ENCODE measurements around the gene DOCK10.

DOCK10 gene

DNA sequence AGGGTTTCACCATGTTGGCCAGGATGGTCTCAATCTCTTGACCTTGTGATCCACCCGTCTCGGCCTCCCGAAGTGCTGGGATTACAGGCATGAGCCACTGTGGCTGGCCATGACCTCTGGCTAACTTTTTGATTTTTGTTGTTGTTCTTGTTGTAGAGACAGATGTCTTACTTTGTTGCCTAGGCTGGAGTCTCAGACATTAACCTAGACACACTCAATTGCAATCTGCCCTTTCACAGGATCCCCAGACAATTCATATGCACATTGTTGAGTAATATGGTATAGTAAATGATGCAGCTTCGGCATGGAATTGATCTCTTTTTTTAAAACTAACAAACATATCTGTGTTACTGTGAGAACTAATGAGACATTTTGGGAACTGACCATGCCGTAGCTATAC, 195.6 kb downstream of the DOCK10 start:
- in situ Hi-C loops (cut with MboI; ENCODE audit: low sequenced_read_pairs): no loop called here

DNA sequence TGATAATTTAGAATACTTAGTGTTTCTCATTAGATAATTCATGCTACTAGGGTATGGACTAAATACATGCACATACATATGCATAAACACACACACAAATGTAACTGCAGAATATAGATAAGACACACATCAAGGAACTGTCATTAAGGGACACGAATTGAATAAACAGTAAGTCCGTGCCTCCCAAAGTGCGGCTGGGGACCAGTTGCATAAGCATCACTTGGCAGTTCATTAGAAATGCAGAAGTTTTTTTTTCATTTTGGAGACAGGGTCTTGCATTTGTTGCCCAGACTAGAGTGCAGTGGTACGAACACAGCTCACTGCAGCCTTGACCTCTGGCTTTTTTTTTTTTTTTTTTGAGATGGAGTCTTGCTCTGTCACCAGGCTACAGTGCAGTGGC, 196.1 kb downstream of the DOCK10 start:
- in situ Hi-C loops (cut with MboI; ENCODE audit: low sequenced_read_pairs): no loop called here

DNA sequence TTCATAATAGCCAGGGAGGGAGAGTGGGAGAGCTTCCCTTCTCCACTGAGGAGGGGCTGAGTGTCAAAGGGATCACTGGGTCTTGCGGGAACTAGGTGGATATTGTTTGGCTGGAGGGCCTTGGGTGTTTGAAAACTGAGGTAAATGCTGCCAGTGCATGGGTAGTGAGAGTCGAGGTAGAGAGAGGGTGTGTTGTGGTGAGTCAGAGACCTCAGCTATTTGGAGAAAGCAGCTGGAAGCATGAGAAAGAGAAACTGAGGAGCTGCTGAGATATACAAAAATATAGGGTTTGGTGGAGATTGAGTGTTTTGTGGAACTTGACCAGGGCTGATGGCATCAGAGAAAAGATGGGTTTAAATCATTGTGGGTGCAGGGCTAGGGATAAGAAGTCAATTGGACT, 199.1 kb downstream of the DOCK10 start:
- in situ Hi-C loops (cut with MboI; ENCODE audit: low sequenced_read_pairs): no loop called here

DNA sequence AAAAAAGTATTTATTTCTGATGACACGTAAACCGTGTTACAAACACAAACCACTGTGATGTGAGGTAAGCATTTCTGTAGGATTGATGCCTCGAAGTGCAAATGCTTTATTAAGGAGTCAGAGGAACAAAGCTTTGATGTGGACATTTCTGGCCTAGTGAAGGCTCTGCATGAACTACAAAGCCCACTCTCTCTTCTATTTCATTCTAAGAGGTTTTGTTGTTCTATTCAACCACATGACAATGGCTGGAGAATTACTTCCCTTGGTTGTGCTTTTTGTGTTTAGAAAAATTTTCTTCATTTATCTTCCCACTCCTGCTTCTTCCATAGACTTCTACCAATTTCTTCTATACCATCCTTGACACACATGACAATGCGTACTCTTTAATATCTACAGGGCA, 200.4 kb downstream of the DOCK10 start:
- in situ Hi-C loops (cut with MboI; ENCODE audit: low sequenced_read_pairs): no loop called here

- in situ Hi-C loops (cut with MboI; ENCODE audit: low sequenced_read_pairs): no loop called here
These were observed 203.9 kb downstream of the DOCK10 start for GRCh38 chr2:224838335-224838734.

- in situ Hi-C loops (cut with MboI; ENCODE audit: low sequenced_read_pairs): no loop called here
These were observed 204.7 kb downstream of the DOCK10 start for GRCh38 chr2:224837558-224837957.

DNA sequence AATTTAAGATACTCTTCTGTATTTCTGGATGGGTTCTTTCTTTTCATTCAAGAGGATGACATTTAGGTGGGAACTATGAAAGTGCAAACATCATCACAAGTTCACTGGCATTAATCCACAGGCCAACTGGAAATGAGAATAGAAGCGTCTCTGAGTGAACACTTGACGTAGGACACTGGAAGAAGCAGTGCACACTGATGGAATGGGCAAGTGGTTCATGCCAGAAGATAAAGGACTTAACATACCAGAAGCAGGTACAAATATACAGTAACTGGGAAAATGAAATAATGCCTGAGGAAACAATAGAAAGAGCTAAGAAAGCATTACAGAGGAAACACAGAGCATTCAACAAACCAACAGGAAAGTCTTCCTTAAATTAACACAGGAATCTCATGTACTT, 205.2 kb downstream of the DOCK10 start:
- in situ Hi-C loops (cut with MboI; ENCODE audit: low sequenced_read_pairs): no loop called here

DNA sequence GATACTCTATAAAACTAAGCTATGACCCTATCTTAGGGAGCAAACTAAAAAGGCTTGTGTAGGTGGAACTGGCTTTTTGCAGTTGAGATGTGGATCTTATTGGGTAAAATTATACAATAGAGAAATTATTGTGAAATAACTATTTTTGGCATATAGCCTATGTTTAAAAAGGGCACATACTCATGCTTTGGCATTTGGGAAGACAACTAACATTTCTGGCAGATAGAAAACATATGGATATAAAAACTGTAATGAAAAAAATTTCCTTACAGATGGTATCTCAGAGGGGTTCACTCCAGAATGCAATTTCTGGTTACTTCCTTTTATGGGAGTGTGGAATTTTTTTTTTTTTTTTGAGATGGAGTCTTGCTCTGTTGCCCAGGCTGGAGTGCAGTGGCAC, 206.0 kb downstream of the DOCK10 start:
- in situ Hi-C loops (cut with MboI; ENCODE audit: low sequenced_read_pairs): no loop called here

DNA sequence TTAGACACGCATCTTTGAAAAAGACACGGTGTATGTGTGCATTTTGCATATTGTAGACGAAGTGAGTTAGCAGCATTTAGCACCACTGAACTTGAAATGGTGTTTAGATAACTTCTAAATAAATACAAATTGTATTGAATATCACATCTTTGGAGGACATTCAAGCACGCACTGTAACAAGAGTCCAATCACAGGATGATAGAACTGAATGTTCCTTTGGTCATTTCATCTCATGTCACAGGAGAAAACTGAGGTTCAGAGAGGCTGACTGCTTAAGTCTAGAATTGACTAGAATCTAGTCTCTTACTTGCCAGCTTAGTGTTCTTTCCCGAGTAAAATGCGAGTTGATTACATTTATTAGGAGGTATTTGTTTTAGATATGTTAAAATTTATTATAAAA, 206.9 kb downstream of the DOCK10 start:
- in situ Hi-C loops (cut with MboI; ENCODE audit: low sequenced_read_pairs): no loop called here

DNA sequence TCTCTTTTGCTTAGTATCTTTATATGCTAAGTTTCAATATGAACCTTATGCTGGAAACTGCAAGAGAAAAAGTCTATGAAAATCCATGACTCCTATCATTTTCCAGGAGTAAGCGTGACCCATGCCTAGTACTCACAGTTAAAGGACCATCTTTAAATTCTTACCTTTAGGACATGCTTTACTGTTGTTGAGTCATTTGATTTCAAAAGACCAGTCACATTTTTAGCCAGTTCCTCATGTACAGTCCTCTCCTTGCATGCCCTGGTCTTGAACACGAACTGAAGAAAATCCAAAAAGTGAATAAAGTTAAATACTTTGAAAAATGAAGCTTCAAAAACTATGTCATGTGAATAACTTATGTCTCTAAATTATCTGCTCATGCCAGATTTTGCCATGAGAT, 208.3 kb downstream of the DOCK10 start:
- in situ Hi-C loops (cut with MboI; ENCODE audit: low sequenced_read_pairs): no loop called here

DNA sequence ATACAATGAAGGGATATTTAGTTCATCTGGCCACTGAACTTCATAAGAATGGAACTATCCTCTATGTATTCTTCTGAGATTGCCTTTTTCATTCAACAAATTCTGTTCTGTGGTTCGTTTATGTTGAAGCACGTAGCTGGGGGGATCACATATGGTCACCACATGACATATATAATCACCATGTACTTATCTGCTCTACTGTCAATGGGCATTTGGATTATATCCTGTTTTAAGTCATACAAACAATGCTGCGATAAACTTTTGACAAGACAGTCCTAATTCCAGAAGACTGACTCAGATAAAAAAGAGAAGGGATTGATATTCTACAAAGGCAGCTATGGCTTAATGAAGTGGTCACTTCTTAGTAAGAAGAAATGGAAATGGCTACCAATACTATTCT, 210.1 kb downstream of the DOCK10 start:
- in situ Hi-C loops (cut with MboI; ENCODE audit: low sequenced_read_pairs): no loop called here

DNA sequence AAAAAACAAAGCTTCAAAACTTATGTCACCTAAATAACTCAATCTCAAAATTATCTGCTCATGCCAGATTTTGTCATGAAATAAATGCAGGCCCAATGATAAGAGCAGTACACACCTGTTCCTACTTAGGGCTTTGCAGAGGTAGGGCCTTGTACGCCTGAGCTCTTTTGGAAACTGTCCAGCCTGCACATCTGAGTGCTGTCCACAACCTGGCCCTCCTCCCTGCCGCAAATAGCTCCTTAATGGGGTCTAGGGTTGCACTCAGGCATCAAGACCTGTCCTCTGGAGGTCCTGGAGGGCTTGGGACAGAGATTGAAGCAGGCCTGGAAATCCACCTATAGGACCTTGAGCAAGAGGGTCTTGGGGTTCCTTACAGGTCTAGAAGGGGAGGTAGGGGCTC, 210.7 kb downstream of the DOCK10 start:
- in situ Hi-C loops (cut with MboI; ENCODE audit: low sequenced_read_pairs): no loop called here

DNA sequence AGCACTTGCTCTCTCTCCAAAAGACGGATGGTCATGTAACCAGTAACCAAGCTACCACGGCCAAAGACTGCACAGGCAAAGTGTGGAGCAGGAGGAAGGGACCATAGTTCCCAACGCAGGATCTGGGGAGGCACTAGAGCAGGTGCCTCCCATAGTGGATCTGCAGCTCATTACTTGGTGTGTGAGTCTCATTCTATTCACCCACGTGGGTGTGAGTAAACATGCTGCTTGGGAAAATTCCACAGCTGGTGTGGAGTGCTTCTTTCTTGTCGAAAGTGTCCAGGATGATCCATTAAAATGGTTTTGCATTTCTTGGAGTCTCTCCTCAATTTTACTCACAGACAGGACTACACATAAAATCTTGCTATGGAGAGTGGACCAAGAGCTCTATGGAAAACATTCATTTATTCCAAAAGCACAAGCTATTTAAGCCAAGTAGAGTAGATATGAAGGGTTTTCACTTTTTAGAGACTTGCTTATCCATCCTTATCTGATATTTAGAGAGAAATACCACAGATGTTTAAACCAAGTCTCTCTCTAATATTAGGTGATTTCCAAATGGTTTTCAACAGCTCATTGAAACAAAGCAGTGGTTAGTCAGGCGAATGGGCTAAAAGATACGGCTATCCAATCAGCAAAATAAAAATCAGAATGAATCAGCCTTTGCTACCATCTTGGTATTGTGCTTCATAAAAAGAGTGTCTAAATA, 221.8 kb downstream of the DOCK10 start:
- in situ Hi-C loops (cut with MboI; ENCODE audit: low sequenced_read_pairs): no loop called here

DNA sequence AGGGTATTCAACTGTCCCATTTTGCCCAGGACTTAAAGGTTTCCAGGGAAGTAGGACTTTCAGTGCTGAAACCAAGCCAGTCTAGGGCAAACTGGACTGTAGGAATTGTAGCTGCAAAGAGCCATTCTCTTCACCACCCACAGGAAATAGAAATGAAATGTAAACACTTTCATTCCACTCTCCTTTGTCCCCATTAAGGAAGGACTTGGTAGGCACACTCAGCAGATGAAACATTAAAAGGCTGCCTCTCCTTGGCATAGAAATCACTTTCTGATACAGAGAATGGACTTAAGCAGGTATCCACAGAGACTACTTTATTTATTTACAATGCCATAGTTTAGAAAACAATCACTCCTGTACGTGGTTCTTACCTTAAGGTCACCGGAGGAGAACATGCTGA, 223.2 kb downstream of the DOCK10 start:
- in situ Hi-C loops (cut with MboI; ENCODE audit: low sequenced_read_pairs): no loop called here

DNA sequence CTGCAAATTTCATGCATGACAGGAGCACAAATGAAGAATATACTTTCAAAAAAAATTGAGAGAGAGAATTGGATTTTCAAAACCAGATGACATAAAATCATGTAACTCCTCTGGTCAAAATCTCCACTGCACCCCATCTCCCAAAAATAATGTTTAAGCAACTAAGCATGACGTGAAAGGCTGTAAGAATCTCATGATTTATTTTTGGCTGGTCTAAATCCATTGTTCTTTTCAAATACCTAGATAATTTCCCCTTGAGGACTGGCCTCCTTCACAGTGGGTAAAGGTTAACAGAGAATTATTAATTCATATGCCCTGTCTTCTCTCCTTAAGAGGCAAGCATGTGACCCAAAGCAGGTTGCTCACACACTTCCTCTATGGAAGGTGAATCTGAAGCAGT, 224.6 kb downstream of the DOCK10 start:
- in situ Hi-C loops (cut with MboI; ENCODE audit: low sequenced_read_pairs): no loop called here

DNA sequence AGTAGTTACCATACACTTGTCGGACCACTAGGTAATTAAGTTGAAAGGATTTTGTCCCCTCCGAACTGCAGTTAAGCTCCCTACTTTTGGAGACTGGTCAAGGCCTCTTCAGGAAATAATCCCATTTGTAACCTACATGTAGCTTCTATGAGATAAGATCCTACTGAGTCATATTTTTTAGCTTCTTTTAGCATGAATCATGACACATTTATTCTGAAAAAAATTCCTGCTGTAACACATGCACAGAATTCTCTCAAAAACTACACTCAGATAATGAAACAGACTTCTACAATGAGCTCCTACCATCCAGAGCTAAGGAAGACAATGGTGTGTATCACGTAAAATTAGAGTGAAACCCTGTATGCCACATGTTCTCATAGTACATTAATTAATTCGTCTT, 225.5 kb downstream of the DOCK10 start:
- in situ Hi-C loops (cut with MboI; ENCODE audit: low sequenced_read_pairs): no loop called here

DNA sequence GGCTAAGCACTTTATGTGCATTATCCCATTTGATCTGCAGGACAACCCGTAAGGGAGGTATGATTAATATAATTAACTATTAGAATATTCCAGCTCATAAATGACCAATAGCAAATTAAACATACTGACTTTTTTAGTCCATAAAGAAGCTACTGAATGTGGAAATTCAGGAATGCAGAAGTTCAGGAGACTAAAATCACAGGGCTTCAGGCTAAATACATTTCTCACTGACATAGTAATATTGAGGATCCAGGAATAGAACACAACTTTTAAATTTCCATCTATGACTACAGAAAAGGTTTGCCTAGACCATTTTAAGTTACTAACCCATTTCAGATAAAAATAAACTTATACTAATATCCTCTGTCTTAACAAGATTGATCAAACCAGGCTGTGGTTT, 228.7 kb downstream of the DOCK10 start:
- in situ Hi-C loops (cut with MboI; ENCODE audit: low sequenced_read_pairs): no loop called here

- in situ Hi-C loops (cut with MboI; ENCODE audit: low sequenced_read_pairs): no loop called here
These were observed 234.9 kb downstream of the DOCK10 start for GRCh38 chr2:224807153-224807964.

- in situ Hi-C loops (cut with MboI; ENCODE audit: low sequenced_read_pairs): no loop called here
These were observed 238.3 kb downstream of the DOCK10 start for GRCh38 chr2:224803930-224804329.

DNA sequence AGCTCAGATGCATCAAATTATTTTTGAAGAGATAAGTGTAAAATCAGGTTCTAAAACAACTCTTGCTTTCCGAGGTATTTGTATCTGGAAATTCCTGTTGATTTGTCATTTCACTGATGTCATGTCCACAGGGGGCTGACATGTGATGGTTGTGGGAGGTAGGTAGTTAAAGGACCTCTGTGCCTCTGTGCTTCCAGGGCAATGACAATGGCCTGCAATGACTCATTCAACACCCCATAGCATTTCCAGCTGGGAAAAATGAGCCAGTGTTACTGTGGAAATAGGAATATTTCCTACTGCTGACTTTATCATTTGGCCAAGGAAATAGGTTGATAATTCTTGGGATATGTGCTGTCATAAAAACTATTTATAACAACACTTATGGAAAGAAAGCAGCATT, 239.9 kb downstream of the DOCK10 start:
- in situ Hi-C loops (cut with MboI; ENCODE audit: low sequenced_read_pairs): no loop called here

GRCh38 chr2:224801360-224801759, 240.9 kb downstream of the DOCK10 start:
- in situ Hi-C loops (cut with MboI; ENCODE audit: low sequenced_read_pairs): no loop called here

DNA sequence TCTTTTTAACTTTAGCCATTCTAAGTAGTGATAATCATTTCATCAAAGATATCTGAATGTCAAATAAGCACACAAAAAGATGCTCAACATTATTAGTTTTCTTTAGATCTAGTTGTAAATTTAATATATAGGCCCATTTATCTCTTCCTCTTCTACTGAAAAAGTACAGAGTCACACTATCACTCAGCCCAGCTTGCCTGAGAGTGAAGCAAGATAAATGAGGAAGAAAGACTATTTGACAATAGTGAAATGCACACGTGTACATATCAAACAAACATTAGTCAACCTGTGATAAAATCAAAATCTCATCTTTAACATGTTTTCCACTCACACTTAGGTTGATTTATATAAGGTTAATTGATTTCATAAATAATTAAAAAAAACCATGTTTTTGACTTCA, 242.6 kb downstream of the DOCK10 start:
- in situ Hi-C loops (cut with MboI; ENCODE audit: low sequenced_read_pairs): no loop called here

DNA sequence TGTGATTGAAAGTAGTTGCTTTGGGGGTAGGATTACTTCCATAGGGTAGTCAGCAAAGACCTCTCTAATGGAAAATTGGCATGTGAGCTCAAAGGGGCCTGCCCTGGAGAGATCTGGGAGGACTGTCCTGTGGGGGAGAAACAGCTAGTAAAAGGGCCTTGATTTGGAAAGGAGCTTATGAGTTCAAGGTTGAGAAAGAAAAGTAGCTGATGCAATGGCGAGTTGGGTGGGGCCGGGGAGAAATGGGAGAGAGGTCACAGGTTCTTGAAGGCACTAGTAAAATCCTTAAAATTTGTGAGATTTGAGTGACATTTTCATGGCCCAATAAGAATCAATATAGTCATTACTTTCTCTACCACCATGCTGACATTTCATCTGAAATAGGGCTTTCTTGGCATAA, 244.1 kb downstream of the DOCK10 start:
- in situ Hi-C loops (cut with MboI; ENCODE audit: low sequenced_read_pairs): no loop called here

Measured in HL-60/S4 treated with phorbol 12-myristate 13-acetate at 8.2 ng/mL for 4 days and 3 days (cell line).